GM12878 (cell line): Measurements from ENCODE around the gene TBC1D28. TPM values are rescaled to one million over a fixed set of nuclear protein-coding genes. Genes with fewer than 3 reads are reported as not detected.

ENCODE experiments used
- ATAC-seq: fragments of 200-7000 bp; cut with Tn5 transposase; 3 replicates; pipeline ENCODE4 v1.9.1; 2020; ENCODE audit warnings: mild to moderate bottlenecking, moderate library complexity
- BruUV-seq: library from RNA; stranded (reverse); fragments of 400-500 nt; replicated peaks from 2 replicates; lab custom pipeline; 2021; lab: Mats Ljungman, UMichigan
- CTCF ChIA-PET: fragments of 300-600 bp; sonication (Branson Sonifier 250); formaldehyde crosslinking; extraction: SDS; loops from one replicate; lab custom pipeline; 2021; ENCODE audit warnings: inconsistent platforms; lab: Yijun Ruan, JAX
- POLR2A ChIA-PET: fragments of 350-600 bp; formaldehyde crosslinking; extraction: SDS; loops from one replicate; lab custom pipeline; 2021; ENCODE audit warnings: inconsistent platforms; lab: Charles Lee
- RAD21 ChIA-PET: fragments of 300-600 bp; sonication (Branson Sonifier 250); formaldehyde crosslinking; loops from one replicate; lab custom pipeline; 2023; ENCODE audit warnings: antibody characterized with exemption; ENCODE audit not compliant: unreplicated experiment; lab: Charles Lee
- SMC1A ChIA-PET: fragments of 300-600 bp; sonication (Branson Sonifier 250); formaldehyde crosslinking; loops from one replicate; lab custom pipeline; 2023; ENCODE audit not compliant: unreplicated experiment, uncharacterized antibody; lab: Charles Lee
- DNase-seq: peaks from one replicate; pipeline ENCODE4 v3.0.0-alpha.2; 2011; ENCODE audit warnings: low read depth, low spot score
- FAIRE-seq: peaks from 3 replicates; lab custom pipeline; 2011; peaks lifted over from hg19 to GRCh38; lab: Jason Lieb, UNC
- H2AFZ ChIP-seq: 2 replicates; pipeline ENCODE4 v1.6.0; 2011; ENCODE audit warnings: low read depth, low read length, control low read depth; ENCODE audit not compliant: control insufficient read depth
- H3K27ac ChIP-seq: 2 replicates; pipeline ENCODE4 v1.5.1; 2011; ENCODE audit warnings: control low read depth; ENCODE audit not compliant: control insufficient read depth, insufficient read depth
- H3K27me3 ChIP-seq, 2 experiments: replicated peaks in 1 of 2; 2 replicates each; pipeline versions ENCODE4 v1.6.0 to v1.6.1; 2011; ENCODE audit warnings: low read length in 1 of 2; ENCODE audit not compliant: control insufficient read depth in 2 of 2, insufficient read depth in 2 of 2
- H3K36me3 ChIP-seq, 2 experiments: 2 replicates each; pipeline ENCODE4 v1.5.1; 2011; ENCODE audit warnings: low read length in 1 of 2; ENCODE audit not compliant: control insufficient read depth in 2 of 2, insufficient read depth in 2 of 2
- H3K4me1 ChIP-seq: 2 replicates; pipeline ENCODE4 v1.6.1; 2011; ENCODE audit warnings: mild to moderate bottlenecking, low read length, moderate library complexity, mixed read lengths; ENCODE audit not compliant: control insufficient read depth, insufficient read depth
- H3K4me2 ChIP-seq: 2 replicates; pipeline ENCODE4 v1.6.0; 2011; ENCODE audit warnings: control low read depth; ENCODE audit not compliant: control insufficient read depth, insufficient read depth
- H3K4me3 ChIP-seq: fragments of 200-600 bp; sonication (generic); 2 replicates; pipeline ENCODE4 v1.5.1; 2016
- H3K79me2 ChIP-seq: 2 replicates; pipeline ENCODE4 v1.6.0; 2011; ENCODE audit warnings: low read length; ENCODE audit not compliant: control insufficient read depth, insufficient read depth
- H3K9ac ChIP-seq: 2 replicates; pipeline ENCODE4 v1.8.0; 2011; ENCODE audit warnings: low read length, control low read depth, mixed read lengths; ENCODE audit not compliant: control insufficient read depth, insufficient read depth
- H3K9me3 ChIP-seq: replicated peaks from 3 replicates; pipeline ENCODE4 v1.5.1; 2011; ENCODE audit warnings: mild to moderate bottlenecking, low read length; ENCODE audit not compliant: control insufficient read depth, insufficient read depth
- H4K20me1 ChIP-seq: 2 replicates; pipeline ENCODE4 v1.6.0; 2011; ENCODE audit not compliant: control insufficient read depth, insufficient read depth
- ATF7 ChIP-seq: fragments of 450-650 bp; IDR thresholded peaks from 2 replicates; pipeline ENCODE4 v1.6.1; 2016; ENCODE audit warnings: low read depth, mild to moderate bottlenecking
- GATAD2B ChIP-seq: fragments of 450-650 bp; conservative IDR thresholded peaks from 2 replicates; pipeline ENCODE4 v1.6.1; 2017; ENCODE audit warnings: low read depth, mild to moderate bottlenecking, moderate library complexity
- KDM1A ChIP-seq: fragments of 200-600 bp; sonication (generic); IDR thresholded peaks from 2 replicates; pipeline ENCODE4 v1.6.1; 2016; ENCODE audit warnings: borderline replicate concordance
- MXI1 ChIP-seq: fragments of 150-350 bp; IDR thresholded peaks from 2 replicates; pipeline ENCODE4 v1.6.1; 2011; ENCODE audit warnings: low read depth, mild to moderate bottlenecking, inconsistent platforms, low read length, improper control_type of control experiment
- RAD51 ChIP-seq: fragments of 450-650 bp; IDR thresholded peaks from 2 replicates; pipeline ENCODE4 v1.6.1; 2016; ENCODE audit warnings: moderate library complexity, mild to moderate bottlenecking, inconsistent platforms
- TCF3 ChIP-seq: IDR thresholded peaks from 2 replicates; pipeline ENCODE4 v1.6.1; 2012; ENCODE audit warnings: low read depth, mild to moderate bottlenecking, low read length, borderline replicate concordance; ENCODE audit not compliant: insufficient read depth
- ZNF384 ChIP-seq: IDR thresholded peaks from 2 replicates; pipeline ENCODE4 v1.6.1; 2012; ENCODE audit warnings: low read depth, mild to moderate bottlenecking, low read length, improper control_type of control experiment, borderline replicate concordance
- WGBS: methylation state at CpG from one replicate; pipeline ENCODE4 v1.1.6; 2016; ENCODE audit warnings: low lambda C conversion rate; ENCODE audit not compliant: insufficient replicate concordance, insufficient coverage; ENCODE audit errors: missing lambda C conversion rate; 5-methylcytosine and 5-hydroxymethylcytosine counted together
- in situ Hi-C: fragments of 300-500 bp; cut with MboI; formaldehyde crosslinking; loops from 9 replicates; pipeline ENCODE4 v1.14.3; 2018; ENCODE audit warnings: mixed read lengths
- intact Hi-C: fragments of 100-400 bp; cut with micrococcal nuclease; formaldehyde crosslinking; loops from one replicate; pipeline ENCODE4 v1.14.2; 2022; ENCODE audit not compliant: unreplicated experiment
- polyA plus RNA-seq, 11 experiments: library from polyadenylated mRNA; depleted of rRNA in 4 of 11; unstranded in 6 of 11; stranded (reverse) in 5 of 11; fragments of >200 nt; fragmentation: Nextera tagmentation in 4 of 11; fragmentation: Illumina TruSeq in 1 of 11; extraction: Ambion mirVana in 4 of 11; extraction: Trizol in 1 of 11; gene quantifications; 1 replicate in 1 of 11; 2 replicates in 10 of 11; pipeline versions ENCODE4 v1.2.1 to v1.2.3, GENCODE V29; 2011 to 2016; ENCODE audit warnings: inconsistent platforms in 2 of 11, missing spikeins in 2 of 11, low read depth in 1 of 11
- total RNA-seq, 4 experiments: library from RNA; depleted of rRNA in 3 of 4; stranded (reverse); fragments of >200 nt in 3 of 4; fragmentation: Illumina TruSeq in 1 of 4; extraction: Trizol in 1 of 4; gene quantifications; 2 replicates each; pipeline versions ENCODE4 v1.2.1 to v1.2.3, GENCODE V29; 2013 to 2021

The TBC1D28 gene
- total and polyA plus RNA-seq, 10 of the 15 experiments (the other 5 are each of a cell fraction or from before 2014, with no cell fraction given): not detected

- FAIRE-seq (no peak), DNase-seq (no peak), ATAC-seq (no peak)
- peaks cover 5% of the 10 kb centered on the region; the same call in 1 of the 2 replicates for H3K4me1 ChIP-seq
- H3K9ac ChIP-seq: peak overlapping the region; percentile 7; the same call in 1 of the 2 replicates
- H4K20me1 ChIP-seq: no peaks in the 10 kb centered on the region
- H3K9me3 ChIP-seq: no peaks in the 10 kb centered on the region
- H3K27me3 ChIP-seq: no peaks in the 10 kb centered on the region
- H2AFZ ChIP-seq: peak overlapping the region; percentile 97
- no TSS peak for BruUV-seq
- TF ChIP-seq ZNF384 (no peak), RAD51 (no peak), KDM1A (no peak), ATF7 (no peak), MXI1 (no peak), GATAD2B (no peak), TCF3 (no peak)
- H3K4me2 ChIP-seq: peak overlapping the region; percentile 93
- in situ Hi-C loops: no loop called here
- RAD21 ChIA-PET: interaction anchor here (1.2 kb wide), 1 partner anchor 335 kb away, joined by 6 read pairs; no protein-coding TSS in a partner anchor
- H3K27ac ChIP-seq: no peak overlapping the region
- SMC1A ChIA-PET: interaction anchor here (0.6 to 1.8 kb wide), 3 partner anchors 272 to 335 kb away, joined by 3 to 4 read pairs (median 3); no protein-coding TSS in a partner anchor
- no peaks in the 10 kb centered on the region for H3K79me2 ChIP-seq
- WGBS: 80% methylated on average over 12 of the region's 12 CpGs
- H3K4me3 ChIP-seq: peak overlapping the region; percentile 54; the same call in 1 of the 2 replicates
- H3K36me3 ChIP-seq: no peaks in the 10 kb centered on the region
- POLR2A ChIA-PET: interaction anchor here (0.6 kb wide), 1 partner anchor 169 kb away, joined by 3 read pairs; no protein-coding TSS in a partner anchor
- CTCF ChIA-PET: interaction anchor here (0.6 to 1.7 kb wide), 14 partner anchors 70 to 684 kb away, joined by 3 to 14 read pairs (median 3); no protein-coding TSS in a partner anchor
- intact Hi-C loops: no loop called here
Observed at GRCh38 chr17:18626152-18626870, 17.9 kb downstream of the TBC1D28 start.
